HCT116 (cell line): ENCODE data around the gene HCRTR1.
"Not testable (repeated sequence)": the region's sequence is repeated elsewhere in the genome, so short reads cannot be mapped to it uniquely, and the experiment has no call there.

Source experiments
- EZH2 ChIP-seq: fragments of 200-600 bp; sonication (generic); IDR thresholded peaks from 2 replicates; pipeline ENCODE4 v1.6.1; 2017; ENCODE audit warnings: antibody characterized with exemption, mixed run types
- POLR2A ChIP-seq: IDR thresholded peaks from 2 replicates; pipeline ENCODE4 v1.7.0; 2011; ENCODE audit warnings: borderline replicate concordance; ENCODE audit not compliant: insufficient read depth, insufficient read length; ENCODE audit errors: extremely low read depth
- POLR2AphosphoS5 ChIP-seq: IDR thresholded peaks from 2 replicates; pipeline ENCODE4 v1.6.1; 2011; ENCODE audit warnings: mild to moderate bottlenecking, low read depth, low read length, moderate library complexity
- ZNF274 ChIP-seq: fragments of 200-500 bp; sonication (Bioruptor generic); IDR thresholded peaks from 2 replicates; pipeline ENCODE4 v1.6.1; 2014; ENCODE audit warnings: mild to moderate bottlenecking, low read depth, low read length, inconsistent platforms
- TF ChIP-seq, protein P1 (sequence below), 3 experiments: fragments of 200-600 bp in 1 of 3; sonication (generic) in 1 of 3; IDR thresholded peaks in 2 of 3; conservative IDR thresholded peaks in 1 of 3; 2 replicates each; pipeline ENCODE4 v1.5.1; 2012 to 2017; ENCODE audit warnings: low read depth in 2 of 3, low read length in 2 of 3, antibody characterized with exemption in 1 of 3, borderline replicate concordance in 1 of 3, control low read depth in 1 of 3, mild to moderate bottlenecking in 1 of 3, mixed read lengths in 1 of 3, mixed run types in 1 of 3, moderate library complexity in 1 of 3; ENCODE audit not compliant: insufficient read depth in 1 of 3

DNA sequence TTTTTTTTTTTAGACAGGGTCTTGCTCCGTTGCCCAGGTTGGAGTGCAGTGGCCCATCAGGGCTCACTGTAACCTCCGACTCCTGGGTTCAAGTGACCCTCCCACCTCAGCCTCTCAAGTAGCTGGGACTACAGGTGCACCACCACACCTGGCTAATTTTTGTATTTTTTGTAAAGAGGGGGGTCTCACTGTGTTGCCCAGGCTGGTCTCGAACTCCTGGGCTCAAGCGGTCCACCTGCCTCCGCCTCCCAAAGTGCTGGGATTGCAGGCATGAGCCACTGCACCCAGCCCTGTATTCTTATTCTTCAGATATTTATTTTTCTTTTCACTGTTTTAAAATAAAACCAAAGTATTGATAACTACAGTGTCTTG lies 30.2 kb upstream of the HCRTR1 start:
- TF ChIP-seq, protein P1, sequence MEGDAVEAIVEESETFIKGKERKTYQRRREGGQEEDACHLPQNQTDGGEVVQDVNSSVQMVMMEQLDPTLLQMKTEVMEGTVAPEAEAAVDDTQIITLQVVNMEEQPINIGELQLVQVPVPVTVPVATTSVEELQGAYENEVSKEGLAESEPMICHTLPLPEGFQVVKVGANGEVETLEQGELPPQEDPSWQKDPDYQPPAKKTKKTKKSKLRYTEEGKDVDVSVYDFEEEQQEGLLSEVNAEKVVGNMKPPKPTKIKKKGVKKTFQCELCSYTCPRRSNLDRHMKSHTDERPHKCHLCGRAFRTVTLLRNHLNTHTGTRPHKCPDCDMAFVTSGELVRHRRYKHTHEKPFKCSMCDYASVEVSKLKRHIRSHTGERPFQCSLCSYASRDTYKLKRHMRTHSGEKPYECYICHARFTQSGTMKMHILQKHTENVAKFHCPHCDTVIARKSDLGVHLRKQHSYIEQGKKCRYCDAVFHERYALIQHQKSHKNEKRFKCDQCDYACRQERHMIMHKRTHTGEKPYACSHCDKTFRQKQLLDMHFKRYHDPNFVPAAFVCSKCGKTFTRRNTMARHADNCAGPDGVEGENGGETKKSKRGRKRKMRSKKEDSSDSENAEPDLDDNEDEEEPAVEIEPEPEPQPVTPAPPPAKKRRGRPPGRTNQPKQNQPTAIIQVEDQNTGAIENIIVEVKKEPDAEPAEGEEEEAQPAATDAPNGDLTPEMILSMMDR (IDR thresholded peaks at IDR 0.05 in 2 of 3, conservative IDR thresholded peaks at IDR 0.05 in 1 of 3; ENCODE audit: borderline replicate concordance in 1 of 3, insufficient read depth in 1 of 3, low read depth in 2 of 3, low read length in 2 of 3): not testable (repeated sequence)
- not testable (repeated sequence) for TF ChIP-seq POLR2AphosphoS5, ZNF274, POLR2A, EZH2
